ENCODE measurements around the gene TFEB.

The TFEB gene

GRCh38 chr6:41648070-41648585 is 87.3 kb downstream of the TFEB start:
- no peak for DNase-seq

GRCh38 chr6:41647061-41647511 is 88.3 kb downstream of the TFEB start:
- no peak for DNase-seq

GRCh38 chr6:41646026-41646795 is 89.2 kb downstream of the TFEB start:
- no peak for DNase-seq

GRCh38 chr6:41645007-41645618 is 90.3 kb downstream of the TFEB start:
- DNase-seq, result no peak

- DNase-seq, result no peak
These were observed 91.0 kb downstream of the TFEB start for GRCh38 chr6:41644297-41644879.

- DNase-seq, result no peak
These were observed 91.5 kb downstream of the TFEB start for GRCh38 chr6:41643899-41644269.

- no peak for DNase-seq
These were observed 92.2 kb downstream of the TFEB start for GRCh38 chr6:41642960-41643898.

GRCh38 chr6:41642090-41642959 is 93.1 kb downstream of the TFEB start:
- DNase-seq, result no peak

GRCh38 chr6:41641352-41641925 is 94.0 kb downstream of the TFEB start:
- DNase-seq, result no peak

- no peak for DNase-seq
These were observed 95.0 kb downstream of the TFEB start for GRCh38 chr6:41640426-41640825.

- DNase-seq, result no peak
These were observed 95.5 kb downstream of the TFEB start for GRCh38 chr6:41639809-41640371.

- DNase-seq, result no peak
These were observed 96.2 kb downstream of the TFEB start for GRCh38 chr6:41638935-41639808.

- DNase-seq, result no peak
These were observed 97.1 kb downstream of the TFEB start, which contains the start of gene MDFI for GRCh38 chr6:41638002-41638934. TSS of gene MDFI (plus strand) at chr6:41638468. CDS start at chr6:41638750, 282 bp downstream.

- DNase-seq, result no peak
These were observed 98.0 kb downstream of the TFEB start for GRCh38 chr6:41637194-41638001.

GRCh38 chr6:41636833-41637193 is 98.6 kb downstream of the TFEB start:
- no peak for DNase-seq

GRCh38 chr6:41635365-41635764 is 100.0 kb downstream of the TFEB start:
- DNase-seq, result no peak

- no peak for DNase-seq
These were observed 100.8 kb downstream of the TFEB start for GRCh38 chr6:41634657-41635056.
